Activated CD4-positive, alpha-beta T cell treated with anti-CD3 and anti-CD28 coated beads, Interleukin-2, amount 50 U/mL, for 1 hour (primary cell): ENCODE results near the gene CNGA2.
A peak's percentile ranks its signal among the peaks of the same experiment; 100 is the strongest.

Experiments used
- DNase-seq: peaks from one replicate; pipeline ENCODE4 v3.0.0-alpha.2; 2020

The CNGA2 gene

DNA sequence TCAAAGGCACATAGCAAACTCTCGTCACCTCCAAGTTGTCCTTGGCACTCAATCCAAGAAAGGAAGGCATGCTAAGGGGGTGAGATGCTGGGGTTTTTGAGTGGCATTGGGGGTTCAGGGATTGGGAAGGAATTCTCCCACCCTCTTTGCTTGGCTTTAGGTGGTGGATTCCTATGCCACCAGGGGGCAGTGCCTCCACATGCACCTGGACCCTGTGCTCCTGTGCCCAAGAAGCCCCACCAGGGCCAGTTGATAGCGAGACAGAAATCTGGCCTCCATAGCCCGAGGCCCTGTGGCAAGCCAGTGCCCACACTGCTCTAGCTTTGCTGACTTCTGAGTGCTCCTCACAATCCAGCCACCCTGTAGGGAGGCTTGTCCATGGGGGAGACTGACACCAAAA is 20.7 kb upstream of the CNGA2 start:
- peak; percentile 0 for DNase-seq

DNA sequence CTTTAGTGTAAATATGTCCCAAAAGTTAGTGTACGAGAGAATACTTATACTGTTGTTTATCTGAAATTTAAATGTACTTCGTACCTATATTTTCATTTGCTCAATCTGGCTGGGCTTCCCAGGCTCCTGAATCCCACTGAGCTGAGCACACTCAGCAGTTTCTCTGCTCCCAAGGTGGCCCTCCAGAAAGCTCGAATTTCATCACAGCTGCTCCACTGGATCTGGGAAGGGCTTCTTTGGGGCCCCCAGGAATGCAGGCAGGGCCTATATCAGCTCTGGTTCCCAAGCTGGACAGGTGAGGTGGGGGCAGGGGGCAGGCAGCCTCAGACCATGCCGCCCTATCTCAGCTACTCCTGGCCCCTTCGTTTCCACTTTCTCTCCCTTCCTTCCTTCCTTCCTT is 20.2 kb upstream of the CNGA2 start:
- no peak for DNase-seq

DNA sequence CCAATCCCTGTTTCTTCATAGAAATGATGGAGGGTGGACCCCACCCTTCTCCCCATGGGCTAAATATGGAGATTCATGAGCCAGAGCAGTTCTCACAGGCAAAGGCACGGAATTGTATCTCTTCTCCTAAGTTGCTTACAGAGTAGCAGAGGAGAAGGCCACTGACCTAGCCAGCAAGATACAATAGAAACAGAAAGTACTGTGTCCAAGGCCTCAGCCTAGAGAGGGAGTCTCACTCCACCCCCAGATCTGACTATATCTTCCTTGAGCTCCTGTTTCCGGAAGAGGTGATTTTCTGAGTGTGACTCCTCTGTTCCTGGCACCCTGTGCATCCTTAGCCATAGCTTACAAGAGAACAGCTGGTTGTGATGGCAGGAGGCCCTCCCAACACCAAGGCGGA is 18.8 kb upstream of the CNGA2 start, which contains the start of gene FATE1:
FATE1 (plus strand) TSS at position 284 of the 400 bp plus-strand sequence; CDS start at position 369, 85 bp downstream.
- DNase-seq: no peak

DNA sequence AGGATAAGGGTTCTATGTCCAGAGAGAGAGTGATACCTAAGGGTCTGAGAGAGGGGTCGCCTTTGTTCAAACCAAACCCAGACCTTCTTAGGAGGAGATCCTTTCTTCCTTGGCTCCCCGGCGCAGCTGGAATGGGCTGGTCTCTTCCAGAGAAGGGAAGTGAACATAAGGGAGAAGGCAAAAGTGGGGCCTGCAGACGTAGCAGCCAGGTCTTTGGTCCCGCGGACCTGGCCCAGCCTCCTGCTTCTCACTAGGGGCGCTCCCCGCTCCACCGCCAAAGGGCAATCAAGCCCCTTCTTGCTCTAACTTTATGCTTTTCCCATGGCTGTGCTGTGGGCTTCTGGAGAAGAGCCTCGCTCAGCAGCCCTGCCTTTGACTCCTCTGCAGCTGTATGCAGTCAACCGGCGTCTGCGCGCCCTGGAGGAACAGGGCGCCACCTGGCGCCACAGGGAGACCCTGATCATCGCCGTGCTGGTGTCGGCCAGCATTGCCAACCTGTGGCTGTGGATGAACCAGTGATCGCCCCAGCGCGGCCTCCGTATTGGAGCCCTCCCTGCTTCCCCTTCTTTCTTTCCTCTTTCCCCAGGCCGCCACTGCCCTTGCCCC is 12.2 kb upstream of the CNGA2 start:
- DNase-seq: no peak

DNA sequence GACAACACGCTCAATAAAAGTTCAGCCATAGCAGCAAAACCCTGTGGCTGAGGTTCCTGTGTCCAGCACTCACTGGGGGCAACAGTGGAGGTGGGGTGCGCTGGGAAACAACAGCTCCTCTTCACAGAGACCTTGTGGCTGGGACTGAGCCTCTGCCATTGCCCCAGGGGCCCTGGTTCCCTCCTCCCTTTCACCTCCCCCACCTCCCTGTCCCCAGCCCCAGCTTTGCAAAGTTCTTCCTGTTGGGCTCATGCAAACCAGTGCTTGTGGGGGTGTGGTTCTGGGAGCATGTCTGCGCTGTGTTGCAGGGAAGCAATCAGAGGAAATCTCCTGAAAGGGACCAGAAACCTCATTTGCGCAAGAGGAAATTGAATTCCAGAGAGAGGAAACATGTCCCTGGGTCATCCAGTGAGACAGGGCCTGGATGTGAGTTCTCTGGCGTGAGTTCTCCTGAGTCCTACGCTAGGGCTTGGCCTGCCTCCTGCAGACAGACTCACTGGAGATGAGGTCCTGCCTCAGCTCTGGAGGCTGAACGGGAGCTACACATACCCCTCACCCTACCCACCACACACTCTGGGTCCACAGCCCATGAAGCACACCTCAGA is 11.3 kb upstream of the CNGA2 start:
- no peak for DNase-seq

DNA sequence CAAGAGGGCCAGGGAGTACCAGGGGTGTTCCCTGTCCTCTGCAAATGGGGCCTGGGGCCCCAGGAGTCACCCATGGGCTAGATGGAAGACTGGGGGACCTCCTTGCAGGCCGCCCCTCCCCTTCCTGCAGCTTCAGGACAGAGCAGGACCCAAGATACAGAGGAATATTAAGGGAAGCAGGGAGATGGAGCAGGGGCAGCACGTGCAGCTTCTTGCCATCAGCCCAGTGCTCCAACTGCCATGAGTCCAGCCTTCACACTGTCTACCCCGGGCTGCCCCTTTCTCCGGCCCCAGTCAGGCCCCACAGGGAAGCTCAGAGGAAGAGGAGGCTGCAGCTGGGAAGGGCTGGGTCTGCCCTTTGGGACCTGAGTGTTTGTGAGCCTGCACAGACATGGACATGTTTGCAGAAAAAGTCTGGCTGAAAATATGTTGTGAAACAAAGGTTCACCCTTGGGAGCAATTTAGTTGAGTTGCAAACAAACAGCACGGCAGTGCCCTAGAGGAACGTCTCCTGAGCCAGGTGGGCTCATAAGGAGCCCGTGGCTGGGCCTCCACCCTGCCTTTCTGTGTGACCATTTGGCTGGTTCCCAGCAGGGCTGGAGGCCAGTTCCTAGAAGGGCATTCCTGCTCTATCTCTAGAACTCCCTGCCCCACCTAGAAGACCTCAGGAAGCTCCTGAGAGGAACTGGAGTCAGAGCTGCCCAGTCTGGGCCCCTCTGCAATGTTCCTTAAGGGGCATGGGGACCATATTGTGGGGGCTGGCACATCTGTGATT is 9.8 kb upstream of the CNGA2 start:
- DNase-seq: no peak

DNA sequence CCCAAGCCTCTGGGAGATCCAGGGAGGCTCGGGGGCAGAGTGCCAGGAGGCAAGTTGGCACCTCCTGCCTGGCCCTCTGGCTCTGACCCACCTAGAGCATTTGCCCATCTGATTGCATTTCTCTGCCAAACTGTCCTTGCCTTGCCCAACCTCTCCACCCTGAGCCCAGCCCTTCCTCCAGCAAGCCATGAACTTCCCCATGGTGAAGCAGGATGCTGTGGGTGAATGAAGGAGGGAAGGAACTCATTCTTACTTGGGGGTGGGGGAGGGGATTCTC is 9.3 kb upstream of the CNGA2 start:
- DNase-seq: no peak

DNA sequence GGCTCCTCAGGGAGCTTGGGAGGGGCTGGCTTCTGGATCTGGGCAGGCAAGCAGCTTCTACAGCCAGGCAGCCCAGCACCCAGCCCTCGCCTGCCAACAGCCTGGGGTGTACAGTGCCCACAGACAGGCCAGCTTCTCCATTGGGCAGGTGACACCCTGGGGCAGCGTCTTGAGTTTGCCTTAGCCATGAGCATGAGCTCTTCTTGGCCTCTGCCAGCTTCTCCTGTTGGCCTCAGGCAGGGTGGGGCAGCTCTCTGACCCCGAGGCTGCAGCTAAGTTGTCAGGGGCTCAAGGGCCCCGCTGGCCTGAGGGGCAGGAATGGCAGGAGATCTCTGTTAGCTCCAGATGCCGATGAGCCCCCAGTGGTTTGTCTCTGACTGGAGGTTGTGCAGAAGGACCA is 7.8 kb upstream of the CNGA2 start:
- DNase-seq: no peak

DNA sequence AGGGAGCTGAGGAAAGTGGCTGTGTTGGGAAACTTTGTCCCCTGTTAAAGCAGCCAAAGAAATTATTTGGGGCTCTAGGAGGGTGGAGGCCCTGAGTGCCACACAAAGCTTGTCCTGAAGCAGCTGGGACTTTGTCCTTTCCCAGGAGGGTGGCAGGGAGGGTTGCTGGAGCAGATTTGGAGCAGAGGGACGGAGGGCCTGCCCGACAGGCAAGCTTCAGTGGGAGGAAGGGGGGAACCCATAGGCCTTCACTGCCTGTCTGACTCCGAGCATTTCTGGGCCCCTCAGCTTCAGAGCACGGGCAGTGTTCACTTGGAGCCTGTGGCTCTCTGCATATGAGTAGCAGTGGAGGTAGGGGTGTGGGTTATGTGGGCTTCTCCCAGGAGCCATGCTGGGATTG is 7.2 kb upstream of the CNGA2 start:
- no peak for DNase-seq

DNA sequence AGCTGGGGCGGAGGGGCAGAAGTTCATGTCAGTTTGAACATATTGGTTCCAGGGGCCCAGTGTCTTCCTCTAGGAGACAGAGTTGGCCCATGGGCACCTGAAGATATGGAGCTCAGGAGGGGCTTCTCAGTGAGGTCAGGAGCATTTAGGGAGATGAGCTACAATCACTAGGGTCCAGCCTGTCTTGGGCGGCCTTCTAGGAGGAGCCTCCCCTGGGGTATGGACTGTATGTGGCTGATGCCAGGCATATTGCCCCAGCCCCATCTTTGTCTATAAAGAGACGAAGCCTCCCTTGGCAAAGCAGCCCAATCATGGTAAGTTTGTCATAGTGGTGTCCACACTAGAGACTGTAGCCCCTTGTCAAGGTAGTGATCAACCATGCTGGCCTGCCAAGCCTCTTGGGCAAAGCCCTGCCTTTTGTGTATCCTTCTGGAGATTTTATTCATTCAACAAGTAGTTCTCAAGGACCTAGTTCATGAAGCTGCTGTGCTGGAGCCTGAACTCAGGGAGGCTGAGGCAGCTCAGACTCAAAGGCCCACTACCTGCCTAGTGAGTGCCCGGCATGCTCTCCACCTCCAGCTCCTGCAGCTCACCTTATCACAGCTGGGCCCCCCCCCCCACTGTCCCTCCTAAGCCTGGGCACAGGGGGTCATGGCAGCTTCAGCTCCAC is 5.4 kb upstream of the CNGA2 start:
- no peak for DNase-seq

DNA sequence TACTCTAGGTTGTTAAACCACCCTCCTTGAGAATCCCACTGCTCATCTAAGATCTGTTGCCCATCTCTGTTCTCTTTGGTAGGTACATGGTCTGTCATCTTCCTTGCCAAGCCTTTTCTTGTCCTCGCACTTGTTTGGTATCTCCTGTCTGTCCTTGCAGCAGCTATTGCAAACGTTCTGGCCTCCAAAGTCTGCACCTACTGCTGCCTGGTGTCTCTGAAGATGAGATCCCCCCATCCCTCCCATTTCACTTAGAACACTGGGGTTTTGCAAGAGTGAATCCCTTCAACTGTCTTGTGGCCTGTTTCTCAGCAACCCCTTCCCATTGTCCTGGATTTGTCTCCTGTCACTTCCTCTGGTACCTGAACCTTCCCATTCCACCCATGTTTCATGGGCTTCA is 673 bp downstream of the CNGA2 start:
- no peak for DNase-seq

DNA sequence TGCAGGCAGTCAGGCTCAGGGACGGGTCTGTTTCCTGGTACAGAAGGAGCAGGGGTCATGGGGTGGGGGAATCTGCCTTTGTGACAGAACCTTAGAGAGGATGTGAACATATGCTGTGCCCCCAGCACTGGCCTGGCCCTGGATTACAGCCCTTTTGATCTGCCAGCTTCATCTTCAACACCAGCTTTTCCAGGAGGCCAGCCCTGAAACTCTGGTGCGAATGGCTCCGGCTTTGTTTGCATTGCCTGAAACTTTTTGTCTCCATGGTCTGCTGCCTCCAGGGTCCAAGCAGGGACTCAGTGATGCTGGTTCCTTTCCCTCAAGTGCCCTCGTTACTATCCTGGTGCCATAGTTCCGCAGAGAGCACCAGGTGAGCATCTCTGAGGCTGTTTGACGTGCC is 2.1 kb downstream of the CNGA2 start:
- no peak for DNase-seq

DNA sequence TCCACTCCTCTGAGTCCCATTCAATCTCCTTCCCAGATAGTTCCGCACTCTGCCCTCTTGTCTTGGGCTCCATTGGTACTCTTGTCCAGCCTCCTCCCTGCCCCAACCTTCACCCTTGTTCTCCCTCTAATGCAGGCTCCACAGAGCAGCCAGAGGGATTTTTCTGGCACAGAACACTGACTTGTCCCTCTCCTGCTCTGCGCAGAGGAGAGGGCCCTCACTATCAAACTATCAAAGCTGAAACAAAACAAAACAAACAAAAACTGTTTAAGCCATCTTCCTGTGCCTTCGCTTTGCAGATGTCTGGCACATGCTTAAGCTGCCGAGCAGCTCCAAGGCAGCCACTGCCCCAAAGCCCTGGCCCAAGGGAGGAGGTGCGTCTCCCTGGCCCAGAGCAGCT is 2.9 kb downstream of the CNGA2 start:
- DNase-seq: no peak

DNA sequence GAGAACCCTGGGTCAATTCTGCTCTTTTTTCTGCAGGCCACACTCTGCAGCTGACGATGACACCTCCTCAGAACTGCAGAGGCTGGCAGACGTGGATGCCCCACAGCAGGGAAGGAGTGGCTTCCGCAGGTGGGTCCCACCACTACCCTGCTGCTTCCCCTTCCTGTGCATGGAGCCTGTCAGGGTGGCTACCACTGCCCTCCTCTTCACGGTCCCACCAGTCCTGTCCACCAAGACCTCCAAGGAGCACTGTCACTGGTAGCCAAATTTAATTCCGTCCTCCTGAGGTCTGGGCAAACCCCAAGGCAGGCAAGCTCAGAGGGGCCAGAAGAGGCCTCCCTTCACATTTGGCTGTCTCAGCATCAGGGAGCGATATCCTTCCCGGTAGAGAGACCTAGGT is 4.2 kb downstream of the CNGA2 start:
- no peak for DNase-seq

DNA sequence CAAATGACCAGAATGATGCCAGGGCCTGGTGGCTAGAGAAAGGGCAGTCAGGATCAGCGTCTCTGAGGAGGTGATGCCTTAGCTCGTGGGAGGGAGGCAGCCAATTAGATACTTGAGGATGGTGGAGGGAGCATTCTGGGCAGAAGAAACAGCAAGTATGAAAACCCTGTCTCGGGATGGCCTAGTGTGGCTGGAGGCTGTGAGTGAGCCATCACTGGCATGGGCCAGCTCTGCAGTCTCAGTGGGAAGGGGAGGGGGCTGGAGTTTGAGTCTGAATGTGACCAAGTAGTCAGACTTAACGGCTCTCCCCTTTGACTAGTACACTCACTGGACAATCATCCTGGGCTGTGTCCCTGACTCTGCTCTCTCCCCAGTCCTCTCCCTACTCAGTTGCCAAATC is 7.1 kb downstream of the CNGA2 start:
- DNase-seq: no peak

DNA sequence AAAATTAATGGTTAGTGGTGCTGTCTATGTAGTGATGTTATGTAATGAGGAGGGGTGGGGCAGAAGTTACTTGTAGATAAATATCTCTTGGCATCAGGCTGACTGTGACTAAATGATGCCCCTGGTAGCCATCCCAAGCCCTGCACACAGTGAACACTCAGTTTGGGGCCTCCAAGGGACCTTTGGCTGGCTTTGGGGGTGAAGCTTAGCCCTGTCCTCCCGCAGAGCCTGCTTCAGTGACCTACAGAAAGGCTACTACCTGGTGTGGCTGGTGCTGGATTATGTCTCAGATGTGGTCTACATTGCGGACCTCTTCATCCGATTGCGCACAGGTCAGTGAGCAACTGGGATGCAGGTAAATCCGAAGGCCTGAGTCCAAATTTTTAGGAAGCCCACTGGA is 7.8 kb downstream of the CNGA2 start:
- no peak for DNase-seq

DNA sequence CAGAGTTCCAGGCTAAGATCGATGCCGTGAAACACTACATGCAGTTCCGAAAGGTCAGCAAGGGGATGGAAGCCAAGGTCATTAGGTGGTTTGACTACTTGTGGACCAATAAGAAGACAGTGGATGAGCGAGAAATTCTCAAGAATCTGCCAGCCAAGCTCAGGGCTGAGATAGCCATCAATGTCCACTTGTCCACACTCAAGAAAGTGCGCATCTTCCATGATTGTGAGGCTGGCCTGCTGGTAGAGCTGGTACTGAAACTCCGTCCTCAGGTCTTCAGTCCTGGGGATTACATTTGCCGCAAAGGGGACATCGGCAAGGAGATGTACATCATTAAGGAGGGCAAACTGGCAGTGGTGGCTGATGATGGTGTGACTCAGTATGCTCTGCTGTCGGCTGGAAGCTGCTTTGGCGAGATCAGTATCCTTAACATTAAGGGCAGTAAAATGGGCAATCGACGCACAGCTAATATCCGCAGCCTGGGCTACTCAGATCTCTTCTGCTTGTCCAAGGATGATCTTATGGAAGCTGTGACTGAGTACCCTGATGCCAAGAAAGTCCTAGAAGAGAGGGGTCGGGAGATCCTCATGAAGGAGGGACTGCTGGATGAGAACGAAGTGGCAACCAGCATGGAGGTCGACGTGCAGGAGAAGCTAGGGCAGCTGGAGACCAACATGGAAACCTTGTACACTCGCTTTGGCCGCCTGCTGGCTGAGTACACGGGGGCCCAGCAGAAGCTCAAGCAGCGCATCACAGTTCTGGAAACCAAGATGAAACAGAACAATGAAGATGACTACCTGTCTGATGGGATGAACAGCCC is 9.3 kb downstream of the CNGA2 start:
- no peak for DNase-seq

DNA sequence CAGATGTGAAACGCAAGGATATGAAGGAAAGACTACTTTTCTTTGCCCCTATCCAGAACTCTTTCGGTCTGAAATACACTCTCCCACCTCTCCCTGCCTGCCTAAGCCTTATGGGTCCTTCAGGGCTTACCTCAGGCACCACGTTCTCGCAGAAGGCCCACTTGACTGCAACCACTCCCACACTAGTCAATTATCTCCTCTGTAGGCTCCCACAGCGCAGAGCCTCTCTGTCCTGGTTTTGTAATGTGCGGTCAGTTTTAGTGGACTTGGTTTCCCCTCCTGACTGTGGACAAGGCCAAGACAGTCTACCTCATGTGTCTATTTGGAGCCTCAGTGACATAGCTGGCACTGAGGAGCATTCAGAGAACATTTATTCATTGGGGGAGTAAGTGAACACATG is 11.1 kb downstream of the CNGA2 start:
- no peak for DNase-seq

DNA sequence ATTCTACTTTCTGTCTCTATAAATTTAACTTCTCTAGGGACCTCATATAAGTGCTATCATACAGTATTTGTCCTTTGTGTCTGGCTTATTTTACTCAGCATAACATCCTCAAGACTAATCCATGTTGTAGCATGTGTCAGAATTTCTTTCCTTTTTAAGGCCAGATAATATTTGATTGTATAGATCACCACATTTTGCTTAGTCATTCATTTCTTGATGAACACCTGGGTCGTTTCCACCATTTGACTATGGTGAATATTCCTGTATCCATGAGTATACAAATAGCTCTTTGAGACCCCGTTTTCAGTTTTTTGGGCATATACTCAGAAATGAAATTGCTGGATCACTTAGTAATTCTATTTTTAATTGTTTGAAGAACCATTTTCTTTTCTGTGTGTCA is 12.0 kb downstream of the CNGA2 start:
- no peak for DNase-seq

DNA sequence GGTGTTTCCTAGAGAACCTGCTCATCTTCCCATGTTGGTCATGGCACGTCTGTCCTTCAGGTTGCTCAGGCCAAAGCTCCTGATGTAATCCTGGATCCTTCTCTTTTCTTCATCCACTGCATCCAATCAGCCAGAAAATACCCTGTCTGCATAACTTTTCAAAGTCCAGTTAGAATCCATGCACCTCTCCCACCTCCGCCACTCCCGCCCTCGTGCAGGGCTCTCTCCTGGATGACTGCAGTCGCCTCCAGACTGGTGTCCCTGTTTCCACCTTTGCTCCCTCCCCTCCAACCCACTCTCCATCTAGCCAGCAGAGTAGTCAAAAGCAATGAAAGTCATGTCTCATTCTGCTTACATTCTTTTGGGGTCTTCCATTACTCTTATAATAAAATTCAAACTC is 16.0 kb downstream of the CNGA2 start:
- DNase-seq: no peak

DNA sequence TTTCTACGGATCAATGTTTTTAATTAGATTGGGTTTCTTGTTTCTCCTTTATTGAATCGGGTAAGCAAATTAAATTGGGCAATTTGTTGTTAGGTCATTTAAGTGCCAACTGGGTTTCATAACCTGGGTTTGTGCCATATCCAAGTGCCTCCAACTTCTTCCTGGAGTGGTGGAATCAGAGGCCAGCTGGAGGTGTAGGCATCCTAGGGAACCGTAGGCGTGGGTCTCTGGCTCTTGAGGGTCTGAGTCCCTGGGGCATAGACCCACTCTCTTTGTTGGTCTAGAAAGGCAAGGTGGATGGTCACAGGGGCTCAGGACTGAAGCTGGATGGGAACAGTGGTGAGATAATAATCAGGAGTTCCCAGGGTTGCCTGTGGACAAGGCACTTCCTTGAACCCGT is 18.3 kb downstream of the CNGA2 start:
- no peak for DNase-seq

DNA sequence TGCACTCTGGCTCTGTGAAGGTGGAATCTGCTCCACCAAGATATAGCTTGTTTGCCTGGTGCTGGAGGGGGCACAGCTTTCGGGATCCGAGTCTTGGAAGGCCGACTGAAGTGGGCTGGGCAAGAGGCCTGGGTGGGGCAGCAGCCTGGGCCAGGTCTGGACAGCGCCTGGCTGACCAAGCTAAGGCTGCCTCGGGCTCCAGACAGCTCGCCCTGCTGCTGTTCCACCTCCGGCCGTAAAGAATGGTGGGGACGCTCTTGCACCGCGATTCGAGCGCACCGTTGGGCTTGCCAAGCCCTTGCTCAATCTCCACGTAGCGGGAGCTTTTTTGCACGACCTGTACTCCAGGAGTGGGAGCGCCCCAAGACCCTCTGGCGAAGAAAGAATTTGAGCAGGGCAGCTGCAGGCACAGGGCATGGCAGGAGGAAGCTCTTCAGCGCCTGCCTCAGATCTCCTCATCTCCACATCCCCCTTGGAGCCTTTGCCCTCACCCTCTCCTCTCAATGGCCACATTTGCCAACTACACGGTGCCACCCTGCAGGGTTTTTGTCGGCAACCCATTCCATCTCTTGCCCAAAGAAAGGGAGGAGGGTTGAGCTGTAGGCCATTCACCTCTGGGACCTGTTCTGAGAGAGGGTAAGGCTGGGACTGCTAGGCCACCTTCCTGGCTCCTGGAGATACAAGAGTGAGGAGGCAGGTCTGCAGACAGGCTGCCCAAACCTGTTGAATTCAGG is 18.9 kb downstream of the CNGA2 start:
- no peak for DNase-seq

DNA sequence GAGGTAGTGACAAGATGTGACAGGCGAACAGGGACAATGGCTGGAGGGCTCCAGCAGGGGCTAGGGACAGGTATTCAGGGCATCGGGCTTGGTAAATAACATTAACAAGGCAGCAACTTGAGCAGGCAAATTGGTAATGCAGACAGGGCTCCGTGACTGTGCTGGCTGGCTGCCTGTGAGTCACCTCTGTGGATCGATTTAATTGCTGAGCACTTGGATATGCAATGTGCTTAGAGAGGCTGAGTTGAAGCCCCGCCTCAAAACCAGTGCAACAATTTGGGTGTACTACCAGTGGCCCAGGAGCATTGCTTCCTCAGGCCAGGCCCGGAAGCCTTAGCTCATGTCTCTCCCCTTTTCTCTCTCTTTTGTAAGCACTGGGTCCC is 19.5 kb downstream of the CNGA2 start:
- no peak for DNase-seq
